Smooth muscle cell (in vitro differentiated cells): ENCODE data around the gene AKAP9. TPM values are rescaled to one million over a fixed set of nuclear protein-coding genes. Genes with fewer than 3 reads are reported as not detected.

Source experiments
- DNase-seq: peaks from one replicate; lab custom pipeline; 2025; ENCODE audit not compliant: unreplicated experiment; lab: John Stamatoyannopoulos, UW
- H2AFZ ChIP-seq: fragments of 200-600 bp; sonication (generic); 2 replicates; pipeline ENCODE4 v1.6.0; 2016; ENCODE audit warnings: antibody characterized with exemption, low read depth, mild to moderate bottlenecking
- H3F3A ChIP-seq: fragments of 200-600 bp; sonication (generic); 2 replicates; pipeline ENCODE4 v1.6.0; 2017; ENCODE audit warnings: antibody characterized with exemption, low read depth
- H3K27ac ChIP-seq: fragments of 200-600 bp; sonication (generic); 2 replicates; pipeline ENCODE4 v1.5.1; 2016; ENCODE audit warnings: low read depth, mild to moderate bottlenecking
- H3K27me3 ChIP-seq: fragments of 200-600 bp; sonication (generic); 2 replicates; pipeline ENCODE4 v1.6.1; 2016; ENCODE audit warnings: low read depth, mild to moderate bottlenecking
- H3K36me3 ChIP-seq: fragments of 200-600 bp; sonication (generic); 2 replicates; pipeline ENCODE4 v1.5.1; 2016; ENCODE audit warnings: low read depth
- H3K4me1 ChIP-seq: fragments of 200-600 bp; sonication (generic); 2 replicates; pipeline ENCODE4 v1.5.1; 2016; ENCODE audit warnings: low read depth
- H3K4me2 ChIP-seq: fragments of 200-600 bp; sonication (generic); 2 replicates; pipeline ENCODE4 v1.6.0; 2016; ENCODE audit warnings: mild to moderate bottlenecking
- H3K4me3 ChIP-seq: fragments of 200-600 bp; sonication (generic); 2 replicates; pipeline ENCODE4 v1.5.1; 2016; ENCODE audit warnings: mild to moderate bottlenecking
- H3K79me2 ChIP-seq: fragments of 200-600 bp; sonication (generic); 2 replicates; pipeline ENCODE4 v1.6.0; 2016; ENCODE audit warnings: low read depth, mild to moderate bottlenecking
- H3K9ac ChIP-seq: fragments of 200-600 bp; sonication (generic); 2 replicates; pipeline ENCODE4 v1.6.0; 2016; ENCODE audit warnings: low read depth
- H3K9me3 ChIP-seq: fragments of 200-600 bp; sonication (generic); replicated peaks from 2 replicates; pipeline ENCODE4 v1.5.1; 2016; ENCODE audit warnings: low read depth
- H4K20me1 ChIP-seq: fragments of 200-600 bp; sonication (generic); 2 replicates; pipeline ENCODE4 v1.6.0; 2016; ENCODE audit warnings: low read depth
- WGBS: methylation state at CpG from one replicate; pipeline ENCODE4 v1.1.7; 2016; ENCODE audit warnings: low lambda C conversion rate; 5-methylcytosine and 5-hydroxymethylcytosine counted together
- polyA plus RNA-seq: library from polyadenylated mRNA; unstranded; fragments of >200 nt; fragmentation: Nextera tagmentation; extraction: Ambion mirVana; gene quantifications from 2 replicates; pipeline ENCODE4 v1.2.1, GENCODE V29; 2016
- total RNA-seq: library from RNA; depleted of rRNA; stranded (reverse); fragments of >200 nt; gene quantifications from 2 replicates; pipeline ENCODE4 v1.2.3, GENCODE V29; 2014
- TF ChIP-seq, protein P1 (sequence below): fragments of 200-600 bp; sonication (generic); IDR thresholded peaks from 2 replicates; pipeline ENCODE4 v1.5.1; 2017; ENCODE audit warnings: borderline replicate concordance, mild to moderate bottlenecking, antibody characterized with exemption; ENCODE audit not compliant: insufficient read depth, poor library complexity, severe bottlenecking

Gene AKAP9
- total and polyA plus RNA-seq, 2 experiments from 2014 or later: 41.7 to 57.8 TPM

DNA sequence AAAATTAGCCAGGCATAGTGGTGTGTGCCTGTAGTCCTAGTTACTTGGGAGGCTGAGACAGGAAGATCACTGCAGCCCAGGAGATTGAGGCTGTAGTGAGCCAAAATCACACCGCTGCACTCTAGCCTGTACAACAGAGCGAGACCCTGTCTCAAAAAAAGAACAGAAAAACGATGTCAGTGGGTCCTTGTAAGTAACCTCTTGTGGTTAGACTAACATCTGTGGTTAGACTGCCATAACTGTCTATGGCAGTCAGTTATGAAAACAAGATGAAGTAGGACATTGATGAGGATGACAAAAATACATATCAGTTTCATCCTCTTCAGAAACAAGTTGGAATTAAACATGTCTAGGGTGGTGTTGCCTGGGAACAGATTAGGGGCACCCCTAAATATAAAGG lies 53.3 kb downstream of the AKAP9 start:
- Histone ChIP-seq H3F3A (no peaks in the 10 kb centered on the region), H3K4me3 (no peak overlapping the region), H4K20me1 (no peaks in the 10 kb centered on the region), H3K9ac (no peak overlapping the region), H2AFZ (no peak overlapping the region), H3K9me3 (no peaks in the 10 kb centered on the region), H3K4me1 (no peaks in the 10 kb centered on the region), H3K4me2 (no peak overlapping the region), H3K27me3 (no peaks in the 10 kb centered on the region), H3K36me3 (peaks cover 24% of the 10 kb centered on the region), H3K27ac (no peak overlapping the region), H3K79me2 (no peaks in the 10 kb centered on the region)
- no peak for DNase-seq
- TF ChIP-seq, protein P1, sequence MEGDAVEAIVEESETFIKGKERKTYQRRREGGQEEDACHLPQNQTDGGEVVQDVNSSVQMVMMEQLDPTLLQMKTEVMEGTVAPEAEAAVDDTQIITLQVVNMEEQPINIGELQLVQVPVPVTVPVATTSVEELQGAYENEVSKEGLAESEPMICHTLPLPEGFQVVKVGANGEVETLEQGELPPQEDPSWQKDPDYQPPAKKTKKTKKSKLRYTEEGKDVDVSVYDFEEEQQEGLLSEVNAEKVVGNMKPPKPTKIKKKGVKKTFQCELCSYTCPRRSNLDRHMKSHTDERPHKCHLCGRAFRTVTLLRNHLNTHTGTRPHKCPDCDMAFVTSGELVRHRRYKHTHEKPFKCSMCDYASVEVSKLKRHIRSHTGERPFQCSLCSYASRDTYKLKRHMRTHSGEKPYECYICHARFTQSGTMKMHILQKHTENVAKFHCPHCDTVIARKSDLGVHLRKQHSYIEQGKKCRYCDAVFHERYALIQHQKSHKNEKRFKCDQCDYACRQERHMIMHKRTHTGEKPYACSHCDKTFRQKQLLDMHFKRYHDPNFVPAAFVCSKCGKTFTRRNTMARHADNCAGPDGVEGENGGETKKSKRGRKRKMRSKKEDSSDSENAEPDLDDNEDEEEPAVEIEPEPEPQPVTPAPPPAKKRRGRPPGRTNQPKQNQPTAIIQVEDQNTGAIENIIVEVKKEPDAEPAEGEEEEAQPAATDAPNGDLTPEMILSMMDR: no peak
- 97% methylated on average over 3 of the region's 3 CpGs for WGBS

GRCh38 chr7:91995391-91996105 lies 54.9 kb downstream of the AKAP9 start:
- no peaks in the 10 kb centered on the region for H4K20me1 ChIP-seq
- H3K79me2 ChIP-seq: no peaks in the 10 kb centered on the region
- no peaks in the 10 kb centered on the region for H3K27me3 ChIP-seq
- no peak overlapping the region for H3K4me2 ChIP-seq
- H3K27ac ChIP-seq: no peak overlapping the region
- no peak overlapping the region for H2AFZ ChIP-seq
- peaks cover 24% of the 10 kb centered on the region for H3K36me3 ChIP-seq
- no peak overlapping the region for H3K9ac ChIP-seq
- WGBS: 93% methylated on average over 2 of the region's 2 CpGs
- no peaks in the 10 kb centered on the region for H3K4me1 ChIP-seq
- H3K4me3 ChIP-seq: no peak overlapping the region
- TF ChIP-seq, protein P1: no peak
- H3F3A ChIP-seq: no peaks in the 10 kb centered on the region
- H3K9me3 ChIP-seq: no peaks in the 10 kb centered on the region
- no peak for DNase-seq

DNA sequence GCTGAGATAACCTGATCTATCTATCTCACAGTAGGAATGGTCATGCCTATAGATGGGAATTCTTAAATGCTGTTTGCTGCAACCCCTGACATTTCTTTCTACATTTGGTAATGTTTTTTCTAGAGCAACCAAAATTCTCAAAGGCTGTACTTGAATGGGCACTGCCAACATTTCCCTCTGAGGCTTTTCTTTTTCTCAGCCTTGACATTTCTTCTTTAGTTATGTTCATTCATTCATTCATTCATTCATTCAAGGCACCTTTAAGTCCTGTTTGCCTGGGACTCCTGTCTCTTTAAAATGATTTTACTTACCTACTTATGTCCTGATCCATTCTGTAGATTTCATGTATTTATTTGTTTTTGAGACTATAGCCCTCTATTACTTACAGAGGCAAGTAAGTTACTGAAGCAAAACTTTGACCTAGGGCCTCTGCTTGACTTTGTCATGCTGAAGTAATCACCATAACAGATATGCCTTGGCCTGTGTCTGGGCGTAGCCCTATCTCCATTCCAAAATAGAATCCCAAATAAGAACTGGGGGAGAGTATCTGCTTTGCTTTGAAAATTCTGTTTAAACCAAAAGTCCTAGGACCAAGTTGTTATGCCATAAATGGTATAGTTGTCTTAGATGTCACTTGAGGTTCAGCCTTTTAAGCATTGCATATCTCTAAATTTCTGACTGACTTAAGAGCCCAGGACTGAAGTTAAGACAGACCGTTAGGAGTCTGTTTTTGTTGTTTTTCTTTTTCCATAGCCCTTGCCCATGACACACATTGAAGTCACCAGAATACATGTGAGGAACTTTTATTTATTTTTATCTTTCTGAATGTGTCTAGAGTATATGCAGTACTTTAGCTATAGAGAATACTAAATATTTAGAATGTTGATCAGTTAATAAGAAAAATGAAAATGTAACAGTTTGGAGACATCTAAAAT lies 59.2 kb downstream of the AKAP9 start:
- H3K4me3 ChIP-seq: no peak overlapping the region
- no peak overlapping the region for H3K4me2 ChIP-seq
- WGBS: 75% methylated on average over 2 of the region's 2 CpGs
- no peaks in the 10 kb centered on the region for H4K20me1 ChIP-seq
- no peaks in the 10 kb centered on the region for H3F3A ChIP-seq
- no peaks in the 10 kb centered on the region for H3K79me2 ChIP-seq
- H3K9me3 ChIP-seq: no peaks in the 10 kb centered on the region
- H3K27me3 ChIP-seq: no peaks in the 10 kb centered on the region
- no peak for DNase-seq
- no peak overlapping the region for H3K27ac ChIP-seq
- peaks cover 32% of the 10 kb centered on the region for H3K36me3 ChIP-seq
- H3K4me1 ChIP-seq: no peaks in the 10 kb centered on the region
- TF ChIP-seq, protein P1: no peak
- no peak overlapping the region for H3K9ac ChIP-seq
- no peak overlapping the region for H2AFZ ChIP-seq
